Skeletal muscle cell (primary cell): ENCODE results near the gene RGS7.
"Not testable (repeated sequence)": the region's sequence is repeated elsewhere in the genome, so short reads cannot be mapped to it uniquely, and the experiment has no call there.

Experiments used
- DNase-seq: peaks from one replicate; pipeline ENCODE4 v3.0.0-alpha.2; 2010; ENCODE audit warnings: low read depth
- H3K4me3 ChIP-seq: 2 replicates; pipeline ENCODE4 v1.5.1; 2011; ENCODE audit warnings: low read depth, mild to moderate bottlenecking, control low read depth, low read length, moderate library complexity

RGS7 gene

DNA sequence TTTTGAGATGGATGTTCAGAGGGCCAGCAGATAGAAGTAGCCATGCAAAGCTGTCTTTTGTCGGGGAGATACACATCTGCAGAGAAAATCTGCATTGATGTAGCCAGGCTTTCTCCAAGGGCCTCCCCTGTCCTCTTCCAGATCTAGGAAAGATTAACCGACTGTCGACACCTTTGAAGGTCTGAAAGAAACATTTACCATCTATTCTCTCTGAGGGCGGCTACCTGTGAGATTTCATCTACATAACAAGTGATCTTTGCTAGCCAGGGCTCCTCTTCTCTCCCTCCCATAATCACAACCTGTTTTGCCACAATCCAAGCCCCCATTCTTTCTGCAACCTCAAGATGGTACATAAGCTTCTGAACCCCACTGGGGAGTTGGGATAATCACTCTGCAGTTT lies 193.6 kb downstream of the RGS7 start:
- no peak for DNase-seq
- no peak overlapping the region for H3K4me3 ChIP-seq

DNA sequence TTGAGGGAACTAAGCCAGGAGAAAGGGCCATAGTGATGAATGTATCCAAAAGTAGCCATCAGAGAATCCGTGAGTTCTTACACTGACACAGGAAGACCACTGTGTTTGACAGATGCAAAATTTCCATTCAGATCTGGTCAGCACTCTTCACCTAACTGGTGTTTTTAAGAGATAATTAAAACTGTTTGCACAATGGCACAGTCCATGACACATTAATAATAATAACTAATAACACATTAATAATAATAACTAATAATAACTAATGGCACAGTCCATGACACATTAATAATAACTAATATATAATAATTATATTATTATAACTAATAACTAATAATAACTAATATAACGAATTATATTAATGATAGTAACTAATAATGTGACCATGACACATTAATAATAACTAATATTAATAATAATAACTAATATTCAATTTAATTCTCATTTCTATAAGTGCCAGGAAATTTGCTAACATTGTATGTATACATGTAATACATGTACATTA lies 195.8 kb downstream of the RGS7 start:
- H3K4me3 ChIP-seq = no peak overlapping the region
- DNase-seq = no peak

DNA sequence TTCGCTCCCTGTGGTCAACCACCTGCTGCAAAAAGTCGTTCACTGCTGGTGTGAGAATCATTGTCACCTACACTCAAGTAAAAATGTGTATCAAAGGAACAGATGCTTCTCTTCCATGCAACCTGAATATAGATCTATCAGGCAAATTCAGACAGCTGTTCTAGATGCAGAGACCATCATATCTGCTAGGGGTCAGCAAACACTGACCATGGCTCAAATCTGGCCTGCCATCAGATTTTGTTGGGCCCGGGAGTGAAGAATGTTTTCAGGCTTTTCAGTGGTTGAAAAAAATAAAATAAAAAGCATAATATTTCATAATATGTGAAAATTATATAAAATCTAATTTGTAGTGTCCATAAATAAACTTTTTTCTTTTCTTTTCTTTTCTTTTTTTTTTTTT lies 199.6 kb downstream of the RGS7 start:
- DNase-seq = no peak

DNA sequence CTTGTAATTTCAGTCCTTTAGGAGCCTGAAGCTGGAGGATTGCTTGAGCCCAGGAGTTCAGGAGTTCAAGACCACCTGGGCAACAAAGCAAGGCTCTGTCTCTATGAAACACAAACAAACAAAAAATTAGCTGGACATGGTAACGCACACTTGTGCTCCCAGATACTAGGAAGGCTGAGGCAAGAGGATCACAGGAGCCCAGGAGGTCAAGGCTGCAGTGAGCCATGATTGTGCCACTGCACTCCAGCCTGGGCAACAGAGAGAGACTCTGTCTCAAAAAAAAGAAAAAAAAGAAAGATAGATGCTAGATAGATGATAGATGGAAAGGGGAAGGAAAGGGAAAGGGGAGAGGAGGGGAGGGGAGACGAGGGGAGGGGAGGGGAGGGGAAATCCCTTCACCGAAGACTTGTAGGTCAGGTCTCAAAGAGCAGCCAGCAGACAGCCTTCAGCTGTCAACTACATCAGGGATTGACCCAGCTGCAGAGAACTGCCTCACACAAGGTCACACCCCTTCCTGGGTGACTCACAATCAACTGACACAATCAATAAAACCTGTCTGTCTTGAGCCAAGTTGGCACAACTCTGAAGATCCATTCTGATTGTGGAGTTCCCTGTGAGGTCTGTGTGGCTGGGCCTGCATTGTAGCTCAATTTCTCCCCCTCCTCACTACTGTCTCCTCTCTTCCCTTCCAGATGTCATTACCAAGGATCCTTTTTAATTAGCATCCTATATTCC lies 200.6 kb downstream of the RGS7 start:
- DNase-seq = peak; percentile 61

More for the DNA sequence above, 199.6 kb downstream of the RGS7 start:
- no peak overlapping the region for H3K4me3 ChIP-seq

DNA sequence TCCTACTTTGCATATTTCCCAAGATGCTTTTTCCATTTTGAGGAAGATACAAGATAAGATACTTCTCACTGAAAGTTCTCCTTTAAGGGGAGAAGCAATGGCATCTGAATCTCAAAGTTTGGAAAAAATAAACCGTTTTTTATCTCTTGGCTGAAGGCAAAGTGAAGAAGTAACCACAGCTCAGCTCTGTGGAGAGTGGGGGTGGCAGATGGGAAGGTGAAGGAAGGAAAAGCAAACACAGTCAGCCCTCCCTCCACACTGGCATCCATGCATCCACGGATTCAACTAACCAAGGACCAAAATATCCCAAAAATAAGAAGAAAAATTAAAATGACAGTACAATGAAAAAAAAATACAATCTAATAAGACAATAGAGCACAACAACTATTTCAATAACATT lies 211.1 kb downstream of the RGS7 start:
- DNase-seq = no peak
- no peak overlapping the region for H3K4me3 ChIP-seq

More for the DNA sequence above, 200.6 kb downstream of the RGS7 start:
- H3K4me3 ChIP-seq = no peak overlapping the region

DNA sequence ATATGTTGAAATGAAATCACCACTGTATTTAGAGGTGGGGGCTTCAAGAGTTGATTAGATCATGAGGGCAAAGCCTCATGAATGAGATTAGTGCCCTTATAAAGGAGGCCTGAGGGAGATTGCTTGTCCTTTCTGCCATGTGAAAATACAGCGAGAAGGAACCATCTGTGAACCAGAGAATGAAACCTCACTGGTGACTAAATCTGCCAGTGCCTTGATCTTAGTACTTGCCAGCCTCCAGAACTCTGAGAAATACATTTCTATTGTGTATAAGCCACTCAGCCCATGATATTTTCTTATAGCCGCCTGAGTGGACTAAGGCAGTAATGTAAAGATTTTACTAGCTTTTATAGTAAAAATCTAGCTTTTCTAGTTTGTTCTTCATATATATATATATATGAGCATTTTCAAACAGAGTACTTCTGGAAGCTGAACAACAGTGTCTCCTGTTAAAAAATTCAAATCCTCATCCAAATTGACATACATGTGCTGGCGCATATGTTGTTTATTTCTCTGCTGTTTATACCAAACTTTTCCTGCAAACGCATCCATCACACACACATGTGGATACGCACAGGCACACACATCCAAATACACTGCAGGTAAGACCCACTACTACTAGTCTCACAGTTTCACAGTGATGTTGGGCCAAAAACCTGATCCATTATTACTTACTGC lies 213.1 kb downstream of the RGS7 start:
- DNase-seq = no peak
- no peak overlapping the region for H3K4me3 ChIP-seq

DNA sequence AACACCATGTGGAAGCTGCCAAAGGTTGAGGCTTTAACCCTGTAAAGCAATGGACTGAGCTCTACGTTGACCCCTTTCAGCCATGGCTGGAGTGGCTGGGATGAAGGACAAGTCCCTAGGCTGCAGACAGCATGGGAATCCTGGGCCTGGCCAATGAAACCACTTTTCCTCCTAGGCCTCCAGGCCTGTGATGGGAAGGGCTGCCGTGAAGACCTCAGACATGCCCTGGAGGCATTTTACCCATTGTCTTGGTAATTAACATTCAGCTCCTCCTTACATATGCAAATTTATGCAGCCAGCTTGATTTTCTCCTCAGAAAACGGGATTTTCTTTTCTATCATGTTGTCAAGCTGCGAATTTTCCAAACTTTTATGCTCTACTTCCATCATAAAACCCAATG lies 214.5 kb downstream of the RGS7 start:
- H3K4me3 ChIP-seq = no peak overlapping the region
- no peak for DNase-seq

DNA sequence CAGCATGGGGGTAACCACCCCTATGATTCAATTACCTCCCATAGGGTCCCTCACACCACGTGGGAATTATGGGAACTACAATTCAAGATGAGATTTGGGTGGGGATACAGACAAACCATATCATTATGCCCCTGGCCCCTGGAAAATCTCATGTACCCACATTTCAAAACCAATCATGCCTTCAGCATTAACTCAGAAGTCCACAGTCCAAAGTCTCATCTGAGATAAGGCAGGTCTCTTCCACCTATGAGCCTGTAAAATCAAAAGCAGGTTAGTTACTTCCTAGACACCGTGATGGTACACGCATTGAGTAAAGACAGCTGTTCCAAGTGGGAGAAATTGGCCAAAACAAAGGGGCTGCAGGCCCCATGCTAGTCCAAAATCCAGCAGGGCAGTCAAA lies 215.4 kb downstream of the RGS7 start:
- H3K4me3 ChIP-seq, DNase-seq: not testable (repeated sequence)

DNA sequence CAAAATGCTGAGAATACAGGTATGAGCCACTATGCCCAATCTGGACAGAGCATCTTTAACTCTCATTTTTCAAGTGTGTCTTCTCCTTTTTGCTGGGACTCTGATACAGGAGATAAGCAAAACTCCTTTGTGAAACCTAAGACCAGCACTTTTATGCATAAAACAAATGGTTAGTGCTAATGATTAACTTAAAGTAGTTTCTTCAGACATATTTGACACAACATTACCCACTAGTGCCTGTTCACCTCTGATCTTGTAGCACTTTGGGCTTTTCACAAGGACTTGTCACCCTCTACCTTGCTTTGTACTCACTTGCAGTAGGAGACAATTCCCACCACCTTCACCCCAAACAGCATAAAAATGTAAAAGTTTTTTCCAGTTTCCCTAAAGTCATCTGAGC lies 216.3 kb downstream of the RGS7 start:
- H3K4me3 ChIP-seq = no peak overlapping the region
- no peak for DNase-seq

DNA sequence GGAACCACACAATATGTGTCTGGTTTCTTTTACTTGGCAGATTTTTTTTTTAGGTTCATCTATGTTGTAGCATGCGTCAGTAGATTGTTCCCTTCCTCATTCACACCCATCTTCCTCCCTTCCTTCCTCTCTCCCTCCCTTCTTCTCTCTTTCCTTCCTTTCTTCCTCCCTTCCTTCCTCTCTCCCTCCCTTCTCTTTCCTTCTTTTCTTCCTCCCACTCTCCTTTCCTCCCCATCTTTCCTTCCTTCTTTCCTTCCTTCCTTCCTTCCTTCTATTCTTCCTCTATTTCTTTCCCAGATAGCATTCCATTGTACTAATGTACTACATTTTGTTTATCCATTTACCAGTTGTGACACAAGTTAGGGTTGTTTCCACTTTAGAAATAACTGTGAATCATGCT lies 218.0 kb downstream of the RGS7 start:
- no peak for DNase-seq
- no peak overlapping the region for H3K4me3 ChIP-seq

DNA sequence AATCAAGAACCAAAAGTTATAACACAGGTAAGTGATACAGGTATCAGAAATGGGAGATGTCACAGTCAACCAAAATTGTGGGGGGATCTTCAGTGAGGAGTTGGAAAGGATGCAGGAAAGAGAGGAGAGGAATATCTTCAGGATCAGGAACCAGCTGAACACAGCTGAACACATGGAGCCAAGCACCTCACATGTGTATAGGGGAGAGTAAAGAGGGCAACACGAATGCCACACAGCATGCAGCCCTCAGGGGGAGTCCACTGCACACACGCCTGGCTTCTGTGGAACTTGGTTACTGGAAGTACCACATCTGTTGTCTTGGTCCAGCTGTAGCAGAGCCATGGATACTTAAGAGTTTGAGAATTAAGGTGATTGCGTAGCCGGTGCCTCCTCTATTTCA lies 218.8 kb downstream of the RGS7 start:
- no peak overlapping the region for H3K4me3 ChIP-seq
- no peak for DNase-seq

DNA sequence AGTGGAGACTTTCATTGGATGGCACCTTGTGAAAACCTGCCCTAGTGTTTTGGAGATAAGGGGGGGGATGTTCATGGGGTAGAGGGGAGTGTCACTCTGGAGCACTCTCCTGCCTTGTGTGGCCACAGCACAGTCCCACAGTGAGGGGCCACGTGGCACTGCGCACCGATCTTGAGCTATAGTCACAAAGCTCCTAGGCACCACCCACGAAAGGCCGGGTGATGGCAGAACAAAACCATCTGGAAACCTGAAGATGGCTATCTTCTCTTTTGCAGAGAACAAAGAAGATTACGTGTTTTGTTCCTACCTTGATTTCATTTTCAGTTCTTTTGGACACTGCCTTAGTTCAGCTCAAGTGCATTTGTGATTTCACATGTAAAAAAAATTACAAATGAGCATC lies 220.6 kb downstream of the RGS7 start:
- H3K4me3 ChIP-seq = no peak overlapping the region
- DNase-seq = no peak

DNA sequence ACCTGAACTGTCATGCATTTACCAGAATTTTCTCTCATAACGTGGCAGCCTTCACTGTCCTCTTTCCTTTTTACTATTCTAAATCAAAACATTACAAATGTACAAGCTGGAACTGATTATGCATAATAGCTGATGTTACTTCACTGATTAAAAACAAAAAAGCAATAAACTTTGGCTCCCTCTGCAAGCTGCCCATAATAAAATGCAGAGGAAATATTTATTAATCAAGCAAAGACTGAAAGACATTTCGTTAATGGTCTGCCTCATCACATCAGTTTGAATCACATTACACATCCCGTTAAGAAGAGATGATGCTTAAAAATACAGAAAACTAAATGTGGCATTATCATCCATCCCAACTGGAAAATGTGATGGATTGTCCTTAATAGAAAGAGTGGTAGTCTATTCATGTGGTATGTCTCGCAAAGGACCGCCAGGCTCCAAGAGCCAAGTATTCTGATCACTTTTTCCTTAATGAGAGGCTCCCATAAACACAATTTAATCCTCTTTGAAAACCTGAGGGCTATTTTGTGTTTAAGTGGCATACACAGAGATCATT lies 225.3 kb downstream of the RGS7 start:
- DNase-seq = no peak
- H3K4me3 ChIP-seq = no peak overlapping the region

DNA sequence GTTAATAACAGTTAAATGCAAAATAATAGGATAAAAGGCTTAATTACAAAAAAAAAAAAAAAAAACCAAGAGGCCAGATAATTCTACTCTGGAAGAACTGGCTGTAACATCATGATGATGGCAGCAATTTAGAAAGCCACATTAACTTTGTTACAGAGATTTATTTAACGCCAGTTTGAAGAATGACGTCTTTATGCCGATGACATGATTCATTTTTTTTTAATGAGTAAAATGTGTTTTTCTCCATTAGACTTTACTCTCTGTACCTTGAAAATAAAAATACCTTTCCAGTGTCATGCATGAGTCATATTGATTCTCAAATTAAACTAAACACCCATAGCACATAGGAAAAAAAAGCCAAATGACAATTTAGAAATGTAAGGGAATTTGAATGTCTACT lies 226.1 kb downstream of the RGS7 start:
- no peak for DNase-seq
- H3K4me3 ChIP-seq = no peak overlapping the region

DNA sequence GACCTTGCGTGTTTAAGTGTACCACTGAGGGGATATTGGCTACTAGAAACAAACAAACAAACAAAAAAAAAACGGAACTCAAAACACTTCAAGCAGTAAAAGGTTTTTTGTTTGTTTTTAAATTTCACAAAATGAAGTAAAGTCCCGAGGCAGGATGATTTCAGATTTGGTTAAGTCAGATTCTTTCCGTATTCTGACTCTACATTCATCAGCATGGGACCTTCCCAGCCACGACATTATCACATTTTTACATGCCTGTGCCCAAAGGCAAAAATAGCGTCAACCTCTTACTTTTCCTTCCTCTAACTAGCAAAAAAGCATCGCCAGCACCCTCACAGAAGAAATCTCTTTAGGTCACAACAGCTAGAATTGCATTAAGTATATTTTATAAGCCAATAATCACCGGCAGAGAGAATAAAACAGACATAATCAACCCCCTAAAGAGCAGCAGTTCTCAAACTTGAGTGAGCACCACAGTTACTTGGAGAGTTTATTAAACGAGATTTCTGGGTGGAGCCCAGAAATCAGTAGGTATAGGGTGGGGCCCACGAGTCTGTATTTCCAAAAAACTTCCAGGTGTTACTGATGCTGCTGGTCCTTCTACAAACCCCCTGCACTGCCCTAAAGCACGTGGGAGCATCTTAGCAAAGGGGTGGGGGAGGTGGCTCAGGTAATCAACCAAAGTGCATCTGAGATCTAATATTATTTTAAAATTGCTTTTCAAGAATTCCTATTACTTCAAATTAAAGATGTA lies 227.6 kb downstream of the RGS7 start:
- DNase-seq = no peak
- H3K4me3 ChIP-seq = no peak overlapping the region

DNA sequence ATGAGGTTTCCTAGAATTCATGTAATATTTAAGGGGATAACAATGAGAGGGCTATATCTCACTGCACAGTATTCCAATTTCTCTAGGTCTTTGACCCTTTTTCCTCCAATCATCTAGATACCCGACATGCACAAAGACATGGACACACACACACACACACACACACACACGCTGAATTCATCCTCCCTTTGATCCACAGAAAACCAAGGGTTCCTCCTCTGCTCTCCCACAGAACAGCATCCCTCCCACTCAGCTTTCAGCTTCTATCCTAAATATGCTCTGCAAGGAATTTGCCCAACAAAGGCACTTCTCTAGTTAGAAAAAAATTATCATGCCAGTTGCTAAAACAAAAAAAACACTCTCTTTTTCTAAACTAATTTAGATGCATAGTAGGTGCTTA lies 231.7 kb downstream of the RGS7 start:
- no peak for DNase-seq
- H3K4me3 ChIP-seq = no peak overlapping the region

DNA sequence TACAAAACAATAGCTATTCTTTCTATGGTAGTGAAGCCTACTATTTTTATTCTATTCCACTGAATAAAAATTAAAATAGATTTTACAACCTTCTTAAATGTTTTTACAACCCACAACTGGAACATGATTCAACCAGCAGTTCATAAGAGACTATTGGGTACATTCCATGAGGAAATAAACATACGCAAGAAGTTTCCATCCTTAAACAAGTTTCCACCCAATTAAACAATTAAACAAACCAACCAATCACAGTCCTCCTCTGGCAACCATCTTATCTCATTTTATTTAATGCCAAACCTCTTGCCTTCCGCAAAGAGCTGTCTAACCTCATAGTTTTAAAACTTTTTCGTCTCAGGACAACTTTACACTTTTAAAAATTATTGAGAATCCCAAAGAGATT lies 239.0 kb downstream of the RGS7 start:
- no peak for DNase-seq
- no peak overlapping the region for H3K4me3 ChIP-seq

DNA sequence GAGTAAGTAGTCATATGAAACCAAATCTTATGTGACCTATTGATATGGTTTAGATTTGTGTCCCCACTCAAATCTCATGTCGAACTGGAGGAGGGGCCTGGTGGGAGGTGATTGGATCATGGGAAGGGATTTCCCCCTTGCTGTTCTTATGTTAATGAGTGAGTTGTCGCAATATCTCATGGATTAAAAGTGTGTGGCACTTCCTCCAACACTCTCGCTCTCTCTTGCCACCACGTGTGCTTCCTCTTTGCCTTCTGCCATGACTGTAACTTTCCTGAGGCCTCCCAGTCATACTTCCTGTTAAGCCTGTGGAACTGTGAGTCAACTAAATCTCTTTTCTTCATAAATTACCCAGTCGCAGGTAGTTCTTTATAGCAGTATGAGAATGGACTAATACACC lies 241.2 kb downstream of the RGS7 start:
- H3K4me3 ChIP-seq = no peak overlapping the region
- no peak for DNase-seq

DNA sequence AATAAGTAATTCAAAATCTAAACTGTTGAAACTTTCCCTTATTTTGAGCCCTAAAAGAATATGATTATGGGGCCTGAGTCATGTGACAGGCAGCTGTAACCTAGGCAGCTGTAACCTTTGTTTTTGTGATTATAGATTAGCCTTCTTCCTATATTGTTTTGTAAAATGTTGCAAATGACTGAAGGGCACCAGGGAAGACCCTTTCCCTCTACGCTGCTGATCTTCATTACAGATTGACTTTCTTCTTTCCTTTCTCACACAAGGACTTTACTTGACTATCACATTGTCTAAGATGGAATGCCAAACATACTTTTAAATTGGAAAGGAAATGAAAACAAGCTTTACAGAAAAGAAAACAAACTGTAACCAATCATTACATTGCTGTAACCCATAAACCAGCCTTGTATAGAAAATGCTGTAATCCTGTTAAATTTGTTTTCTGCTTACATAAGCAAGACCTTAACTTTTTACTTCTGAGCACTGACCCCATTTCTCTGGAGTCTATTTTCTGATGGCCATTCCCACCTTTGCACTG lies 242.2 kb downstream of the RGS7 start:
- no peak for DNase-seq
- H3K4me3 ChIP-seq = no peak overlapping the region

DNA sequence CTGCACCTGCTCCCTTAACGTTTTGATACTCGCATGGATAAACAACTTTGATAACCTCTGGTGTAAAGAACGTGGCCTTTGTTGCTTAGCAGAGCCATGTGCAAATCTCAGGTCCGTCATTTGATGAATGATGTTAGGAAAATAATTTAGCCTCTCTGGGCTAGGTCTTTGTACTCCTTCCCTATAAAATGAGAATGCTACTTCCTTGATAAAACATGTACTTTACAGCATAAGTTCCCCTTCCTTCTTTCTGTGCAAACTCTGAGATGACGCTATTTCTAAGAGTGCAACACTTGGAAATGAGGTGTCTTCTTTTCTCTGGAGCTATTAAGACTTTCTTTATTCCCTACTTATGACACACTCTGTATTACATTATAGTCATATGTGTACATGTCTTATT lies 243.4 kb downstream of the RGS7 start:
- no peak overlapping the region for H3K4me3 ChIP-seq
- no peak for DNase-seq
